GM19467 (cell line): ENCODE measurements around the gene FAM72D.
"Not testable (repeated sequence)": the region's sequence is repeated elsewhere in the genome, so short reads cannot be mapped to it uniquely, and the experiment has no call there.

Experiments
- ATAC-seq: cut with Tn5 transposase; IDR thresholded peaks from one replicate; pipeline ENCODE4 v1.9.1; 2021; ENCODE audit warnings: mild to moderate bottlenecking, moderate library complexity; ENCODE audit not compliant: unreplicated experiment

Gene FAM72D

DNA sequence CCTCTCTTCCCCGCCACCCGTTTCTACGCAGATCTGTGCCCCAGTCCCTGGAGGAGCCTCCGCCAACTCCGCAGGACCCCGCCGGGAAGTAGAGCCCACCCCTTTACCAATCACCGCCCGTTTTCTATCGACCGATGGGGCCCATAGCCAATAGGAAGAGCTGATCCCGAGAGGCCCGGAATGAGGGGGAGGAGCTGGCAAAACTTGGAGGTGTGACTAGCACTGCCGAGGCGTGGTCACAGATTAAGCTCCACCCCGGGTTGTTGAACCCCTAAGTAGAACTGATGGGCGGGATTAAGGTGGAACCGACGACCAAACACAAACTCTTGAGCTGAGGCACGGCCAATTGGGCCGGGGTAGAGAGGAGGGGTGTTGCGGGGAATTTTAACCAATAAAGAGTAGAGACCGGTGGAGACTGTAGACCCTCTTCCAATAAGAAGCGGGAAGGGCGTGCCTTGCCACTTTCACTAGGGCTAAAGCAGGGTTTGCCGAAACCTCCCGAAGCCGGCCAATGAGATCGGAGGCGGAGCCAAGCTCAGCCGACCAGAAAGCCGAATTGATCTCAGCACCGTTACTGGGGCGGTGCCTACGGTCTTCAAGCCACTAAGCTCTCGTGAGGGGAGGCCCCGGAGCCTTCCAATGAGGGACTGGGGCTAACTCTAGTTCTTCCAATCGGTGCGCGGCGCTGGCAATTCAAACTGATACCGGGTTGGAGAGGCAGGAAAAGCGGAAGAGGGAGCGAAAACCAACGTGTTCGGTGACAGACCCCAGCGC, at the start of gene FAM72D, which contains the start of gene SRGAP2B:
Gene FAM72D (plus strand): TSS at position 691 of the 774 bp plus-strand sequence. CDS start 874 bp downstream, outside the sequence.
Gene SRGAP2B (minus strand): TSS at position 45 of the 774 bp plus-strand sequence. CDS start 2,427 bp downstream, outside the sequence.
- peak; percentile 82 for ATAC-seq

DNA sequence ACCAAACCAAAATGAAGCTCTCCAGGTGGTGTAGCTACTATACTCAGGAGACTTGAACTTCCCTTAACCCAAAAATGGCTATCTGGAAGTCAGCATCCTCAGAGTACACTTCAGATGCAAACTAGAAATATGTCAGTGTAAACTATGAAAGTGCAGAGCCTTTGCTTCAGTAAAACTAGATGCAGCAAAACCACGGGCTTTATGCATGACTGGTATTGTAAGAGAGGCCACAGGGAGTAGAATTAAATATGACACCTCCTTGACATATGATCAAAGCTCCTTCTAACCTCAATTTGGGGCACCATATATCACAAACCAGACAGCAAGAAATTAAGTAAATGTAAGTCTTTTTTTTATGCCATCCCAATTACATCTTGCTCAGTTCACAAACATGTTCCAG, 48.2 kb upstream of the FAM72D start:
- not testable (repeated sequence) for ATAC-seq

DNA sequence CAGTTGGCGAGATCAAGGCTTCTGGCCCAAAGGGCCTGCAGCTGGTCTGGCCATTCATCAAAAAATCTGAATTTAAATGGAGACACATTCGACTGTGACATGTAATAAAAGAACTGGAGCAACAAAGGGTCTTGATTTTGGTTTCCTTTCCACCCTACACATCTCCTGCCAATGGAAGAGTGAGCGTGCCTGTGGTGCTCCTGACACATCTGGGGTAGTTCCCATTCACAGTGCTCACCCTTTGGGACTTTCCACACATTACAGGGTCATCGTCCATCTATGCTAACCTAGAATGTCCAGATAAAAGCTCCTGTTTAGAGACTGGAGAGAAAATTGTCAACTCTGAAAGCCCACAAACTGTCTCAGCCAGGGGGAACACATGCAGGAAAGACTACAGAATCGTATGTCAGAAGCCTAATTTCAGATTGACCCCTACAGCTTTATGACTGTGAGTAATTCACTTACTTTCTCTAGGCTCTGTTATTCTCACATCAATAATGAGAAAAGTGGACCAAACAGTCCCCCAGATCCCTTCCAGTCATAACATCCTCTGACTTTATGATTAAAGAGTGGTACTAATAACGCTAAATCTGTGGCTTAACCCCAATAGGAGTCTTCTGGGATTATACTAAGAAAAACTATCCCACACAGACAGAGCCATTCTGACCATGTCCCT, 47.5 kb upstream of the FAM72D start:
- ATAC-seq: not testable (repeated sequence)

DNA sequence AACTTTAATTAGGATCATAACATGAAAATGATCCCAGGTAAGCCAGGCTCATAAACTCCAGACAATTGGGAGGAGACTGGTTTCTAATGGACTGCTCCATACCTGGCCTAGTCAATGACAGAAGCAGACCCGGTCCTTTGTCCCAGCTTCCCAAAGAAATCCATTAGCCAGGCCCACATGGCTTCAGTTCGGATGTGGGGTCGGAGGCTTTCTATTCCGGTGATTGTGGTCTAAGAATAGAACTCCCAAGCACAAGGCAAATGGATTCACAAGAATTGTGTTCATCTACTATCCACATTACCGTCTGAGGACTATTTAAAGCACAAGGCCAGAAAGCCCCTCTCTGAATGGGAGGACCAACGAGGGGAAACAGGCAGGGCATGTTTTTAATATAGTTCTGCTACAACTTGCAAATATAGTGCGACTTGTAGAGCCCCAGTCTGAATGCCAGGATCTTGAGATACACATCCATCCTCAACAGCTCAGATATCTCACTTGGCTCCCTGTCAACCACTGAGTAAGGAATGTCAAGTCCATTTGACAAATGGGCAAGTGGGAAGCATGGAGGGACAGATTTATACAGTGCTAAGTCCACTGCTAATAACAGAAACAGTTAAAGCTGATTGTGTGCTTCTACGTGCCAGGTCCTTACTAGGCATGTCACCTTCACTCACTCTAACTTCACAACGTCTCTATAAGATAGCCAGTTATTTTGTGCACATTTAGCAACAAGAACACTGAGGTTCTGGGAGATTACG, 43.6 kb upstream of the FAM72D start:
- ATAC-seq: not testable (repeated sequence)

DNA sequence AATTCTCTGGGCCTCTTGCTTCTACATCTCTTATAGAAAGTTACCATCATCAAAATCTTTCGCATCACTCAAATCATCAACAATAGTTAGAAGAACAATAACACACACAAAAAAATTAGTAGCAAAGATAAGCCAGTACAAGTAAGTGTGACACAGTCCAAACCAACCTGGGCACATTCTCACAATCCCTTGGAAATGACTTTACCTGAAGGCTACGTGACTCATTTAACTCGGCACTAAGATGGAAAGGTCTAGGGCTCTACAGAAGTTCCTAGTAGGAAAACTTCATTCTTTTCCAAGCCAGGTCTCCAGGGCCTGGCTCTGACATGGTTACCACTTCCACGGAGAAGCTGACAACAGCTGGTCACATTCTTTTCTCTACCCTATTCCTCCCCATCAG, 42.3 kb upstream of the FAM72D start:
- ATAC-seq: not testable (repeated sequence)

DNA sequence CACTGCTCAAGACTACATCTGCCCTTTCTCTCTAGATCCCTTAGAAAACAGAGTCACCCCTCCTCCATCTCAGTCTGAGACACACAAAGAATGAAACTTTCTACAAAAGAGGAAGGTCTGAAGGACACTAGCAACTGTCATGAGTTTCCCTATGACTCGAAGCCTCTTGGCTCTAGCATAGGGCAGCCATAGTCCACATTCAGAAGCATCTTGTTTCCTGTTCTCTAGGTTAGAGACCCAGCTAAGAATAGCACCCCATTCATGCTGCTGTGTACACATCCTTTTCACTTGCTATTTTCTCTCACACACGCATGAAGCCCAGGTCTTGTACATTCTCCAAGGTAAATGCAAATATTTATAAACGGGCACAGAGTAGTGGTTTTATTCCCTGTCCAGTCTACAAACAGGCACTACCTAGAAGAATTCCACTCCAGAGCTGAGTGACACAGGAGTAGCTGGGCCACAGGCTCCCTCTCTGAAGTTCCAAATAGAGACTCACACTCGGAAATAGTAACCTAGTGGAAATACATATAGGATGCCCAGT, 40.5 kb upstream of the FAM72D start:
- ATAC-seq: peak; percentile 98

DNA sequence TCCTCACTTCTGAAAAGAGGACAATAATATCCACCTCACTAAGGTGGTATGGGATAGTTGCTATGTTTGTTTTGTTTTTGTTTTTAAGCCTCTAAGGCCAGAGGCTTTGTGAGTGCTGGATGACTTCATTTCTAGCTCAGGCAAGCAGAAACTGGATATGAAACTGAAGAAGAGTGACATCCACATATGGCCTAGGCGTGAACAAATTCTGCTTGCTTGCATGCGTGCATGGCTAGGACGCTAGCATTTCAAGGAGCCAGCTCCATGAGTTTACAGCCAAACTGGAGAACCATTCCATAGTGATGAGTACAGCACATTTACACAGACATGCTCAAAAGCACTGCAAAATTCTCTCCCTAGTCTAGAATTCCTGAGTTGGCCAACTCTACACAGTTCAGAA, 37.6 kb upstream of the FAM72D start:
- ATAC-seq: not testable (repeated sequence)

DNA sequence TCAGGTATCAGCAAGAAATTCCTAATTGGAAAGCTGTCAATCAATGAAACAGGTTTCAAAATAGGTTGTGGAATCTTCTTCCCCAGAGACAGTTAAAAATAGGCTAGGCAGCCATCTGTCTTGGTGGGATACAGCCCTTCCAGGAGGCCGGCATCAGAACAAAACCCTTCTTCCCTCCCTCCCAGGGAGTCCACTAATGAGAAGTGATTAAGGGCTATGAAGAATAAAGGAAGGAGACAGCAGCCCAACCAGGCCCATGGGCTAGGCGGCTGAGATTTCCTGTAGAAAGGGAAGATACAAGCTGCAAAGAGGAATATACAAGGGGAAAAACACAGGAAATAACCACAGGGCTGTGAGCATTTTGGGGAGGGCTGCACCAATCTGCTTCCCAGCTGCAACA, 32.5 kb upstream of the FAM72D start:
- not testable (repeated sequence) for ATAC-seq

DNA sequence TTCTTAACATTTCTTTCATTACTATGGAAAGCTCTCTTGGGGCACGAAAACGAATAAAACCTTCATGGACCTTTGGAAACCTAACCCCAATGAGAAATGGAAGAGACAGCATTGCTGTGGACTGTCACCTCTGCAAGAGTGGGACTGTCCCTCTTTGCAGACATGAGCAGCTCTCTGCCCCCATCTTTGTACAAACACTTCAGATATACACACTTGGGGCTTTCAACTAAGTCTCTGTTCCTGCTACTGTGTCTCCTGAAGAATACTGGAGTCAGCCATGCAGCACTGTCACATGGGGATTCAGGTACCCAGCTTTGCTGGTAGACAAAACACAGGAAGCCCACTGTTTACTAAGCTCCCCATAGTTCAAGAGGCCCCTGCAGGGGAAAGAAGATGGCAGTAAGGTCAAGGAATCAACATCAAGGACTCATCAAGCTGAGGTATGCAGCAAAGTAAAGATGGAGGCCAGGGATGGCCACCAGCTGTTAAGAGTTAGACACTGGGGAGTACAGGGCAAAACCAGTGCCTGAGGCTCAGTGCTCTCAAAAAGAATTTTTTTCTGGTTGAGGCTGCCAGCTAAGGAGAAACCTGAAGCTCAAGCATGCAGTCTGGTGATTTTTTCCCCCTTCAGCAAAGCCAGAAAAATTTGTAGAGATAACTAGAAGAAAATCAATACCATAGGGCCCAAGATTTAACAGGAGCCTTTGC, 31.7 kb upstream of the FAM72D start:
- ATAC-seq: not testable (repeated sequence)

DNA sequence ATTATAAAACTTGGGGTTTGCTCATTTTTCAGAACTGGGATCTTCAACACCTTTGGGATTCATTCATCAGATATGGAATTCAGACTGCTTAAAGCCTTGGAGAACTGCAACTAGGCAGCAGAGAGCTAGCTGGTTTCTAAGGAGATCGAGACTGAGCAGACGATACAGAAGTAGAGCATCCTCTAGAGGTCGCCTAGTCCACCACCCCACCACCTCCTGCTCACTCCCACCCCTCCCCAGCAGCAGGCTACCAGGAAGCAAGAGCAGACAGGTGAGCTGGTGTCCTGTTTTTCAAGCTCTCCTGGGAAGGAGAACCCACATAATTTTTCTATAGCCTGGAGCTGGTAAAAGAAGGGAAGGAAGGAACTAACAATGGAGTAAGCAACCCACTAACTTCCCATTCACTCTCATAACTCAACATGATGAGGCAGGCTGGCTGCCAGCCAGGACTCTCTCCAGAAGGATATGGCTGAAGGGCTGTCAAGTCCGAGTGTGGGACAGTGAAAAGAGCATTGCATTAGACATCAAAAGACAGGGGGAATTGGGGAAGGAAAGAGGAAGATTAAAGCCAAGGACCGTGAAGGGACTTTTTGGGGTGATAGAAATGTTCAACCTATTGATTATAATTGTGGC, 30.5 kb upstream of the FAM72D start:
- peak; percentile 63 for ATAC-seq

DNA sequence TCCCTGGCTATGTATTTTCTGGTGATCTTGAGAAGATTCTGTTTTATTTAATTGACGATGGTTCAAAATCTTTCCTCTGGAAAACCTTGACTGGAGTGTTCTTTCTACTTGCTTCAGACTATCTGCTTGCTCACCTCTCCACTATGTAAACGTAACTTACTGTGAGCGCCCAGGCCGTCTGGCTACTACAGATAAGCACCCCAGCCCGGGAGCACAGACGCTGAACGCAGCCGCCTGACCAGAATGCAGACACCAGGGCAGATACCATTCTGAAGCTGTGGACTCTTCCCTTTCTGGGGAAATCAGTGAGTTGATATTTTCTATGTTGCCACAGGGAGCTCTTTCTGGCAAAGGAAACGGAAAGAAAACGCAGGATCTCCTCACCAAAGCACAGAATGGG, 29.3 kb upstream of the FAM72D start:
- not testable (repeated sequence) for ATAC-seq

DNA sequence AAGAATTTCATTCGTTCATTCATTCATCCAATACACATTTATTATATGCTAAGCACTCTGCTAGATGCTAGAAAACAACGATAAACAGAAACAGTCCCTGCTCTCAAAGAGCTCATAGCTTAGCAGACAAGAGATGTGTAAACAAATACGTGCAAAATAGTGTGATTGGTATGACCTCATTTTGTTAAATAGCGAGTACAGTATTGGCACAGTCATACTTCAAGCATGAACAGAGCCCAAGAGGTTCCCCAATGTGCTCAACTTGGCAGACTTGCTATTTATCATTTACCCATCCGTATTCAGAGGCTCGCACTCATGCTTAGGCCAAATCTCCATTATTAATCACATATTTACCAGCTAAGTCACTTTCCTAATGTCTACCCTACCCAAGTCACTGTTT, 24.2 kb upstream of the FAM72D start:
- ATAC-seq: not testable (repeated sequence)

DNA sequence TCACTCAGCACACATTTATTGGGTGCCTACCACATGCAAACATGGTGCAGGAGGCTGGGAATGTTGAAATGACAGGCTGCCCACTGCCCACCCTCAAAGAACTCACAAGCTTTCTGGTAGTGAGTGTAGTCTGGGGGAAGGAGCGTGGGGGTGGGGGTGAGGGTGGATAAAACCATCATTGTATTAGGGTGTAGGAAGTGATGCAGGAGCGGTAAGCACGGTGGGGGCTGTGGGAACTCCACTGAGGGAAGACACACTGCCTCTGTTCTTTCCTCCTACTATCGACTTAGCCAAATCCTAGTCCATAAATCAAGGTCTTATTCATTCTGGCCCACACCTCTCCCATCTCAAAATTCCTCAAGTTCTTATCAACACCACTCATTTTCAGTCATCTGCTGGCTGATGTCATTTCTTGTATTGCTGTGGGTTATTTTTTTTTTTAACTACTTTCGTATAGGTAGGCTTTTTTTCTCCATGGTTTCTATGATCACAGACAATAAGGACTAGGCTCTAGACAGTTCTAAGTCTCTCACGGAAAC, 21.7 kb upstream of the FAM72D start:
- not testable (repeated sequence) for ATAC-seq

DNA sequence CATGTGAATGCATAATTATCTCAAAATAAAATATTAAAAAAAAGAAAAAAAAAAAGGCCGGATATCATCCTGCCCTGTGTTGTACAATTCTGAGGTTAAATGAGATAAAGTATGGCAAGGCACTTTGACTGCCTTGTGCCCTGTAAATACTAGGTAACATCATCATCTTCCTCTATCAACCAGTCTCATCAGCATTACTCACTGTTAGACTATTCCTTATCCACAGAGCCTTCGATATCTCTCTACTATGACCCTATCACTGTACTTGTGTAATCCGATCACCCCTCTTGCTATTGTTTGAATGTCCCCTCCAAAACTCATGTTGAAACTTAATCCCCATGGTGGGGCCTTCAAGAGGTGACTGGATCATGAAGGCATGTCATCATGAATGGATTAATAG, 18.9 kb upstream of the FAM72D start:
- not testable (repeated sequence) for ATAC-seq

DNA sequence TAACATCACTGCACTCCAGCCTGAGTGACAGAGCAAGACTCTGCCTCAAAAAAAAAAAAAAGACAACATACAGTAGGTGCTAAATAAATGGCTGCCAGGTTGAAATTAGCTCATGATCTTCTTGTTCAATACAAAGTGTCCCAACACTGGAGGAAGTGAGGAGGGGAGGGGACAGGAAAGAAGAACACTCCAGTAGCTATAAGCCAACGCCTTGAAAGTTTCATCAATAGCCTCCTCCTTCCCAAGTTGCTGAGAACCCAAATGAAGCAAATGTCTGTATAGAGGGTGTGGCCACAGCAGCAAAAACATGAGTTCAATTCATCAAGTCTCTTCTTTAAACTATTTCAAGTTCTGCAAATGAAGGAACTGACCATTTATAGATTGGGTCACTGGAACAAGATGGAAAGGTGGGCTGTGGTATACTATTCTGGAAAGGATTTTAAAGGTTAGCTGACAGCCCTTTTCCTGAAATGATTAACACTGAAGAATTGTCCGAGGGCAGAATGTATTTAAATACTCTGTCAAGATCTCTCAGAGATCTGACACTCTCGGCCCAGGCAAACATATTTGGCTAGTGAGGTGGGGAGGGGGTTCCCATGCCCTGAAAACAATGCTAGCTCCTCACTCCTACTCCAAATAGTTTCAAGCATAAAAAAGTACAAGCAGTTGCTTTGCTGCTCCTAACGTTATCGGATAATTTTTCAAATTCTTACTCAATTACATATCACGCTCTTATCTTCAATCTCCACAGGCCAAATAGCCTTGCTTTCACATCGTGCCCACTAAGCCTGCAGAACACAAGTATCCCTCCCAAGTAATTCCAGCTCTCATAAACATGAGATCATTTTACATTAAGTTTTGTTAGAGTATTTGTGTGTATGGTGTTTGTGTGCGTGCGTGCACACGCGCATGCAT, 17.6 kb upstream of the FAM72D start:
- not testable (repeated sequence) for ATAC-seq

DNA sequence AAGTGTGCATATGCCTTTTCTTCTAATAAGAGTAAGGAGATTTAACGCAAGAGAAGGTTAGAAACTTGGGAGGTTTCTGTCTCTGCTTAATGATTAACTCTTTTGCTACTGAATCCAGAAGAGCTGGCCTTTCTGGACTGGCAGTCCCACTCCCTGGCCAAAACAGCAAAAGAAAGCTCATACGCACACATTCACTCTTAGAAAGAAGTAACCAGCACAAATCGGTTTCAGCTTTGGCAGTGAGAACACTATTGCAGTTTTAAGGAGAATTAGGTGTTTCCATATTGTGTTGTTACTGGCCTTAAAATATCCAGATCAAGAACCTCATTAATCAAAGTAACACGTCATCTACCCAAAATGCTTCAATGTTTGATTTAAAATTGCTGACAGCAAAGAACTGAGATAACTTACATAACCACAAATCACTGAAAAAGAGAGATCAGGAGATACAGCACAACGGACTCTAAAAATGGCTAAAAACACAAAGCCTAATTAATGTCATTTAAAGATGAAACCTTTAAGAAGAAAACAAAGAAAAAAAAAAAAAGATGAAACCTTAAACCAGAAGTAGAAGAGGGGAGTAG, 16.9 kb upstream of the FAM72D start:
- ATAC-seq: not testable (repeated sequence)

DNA sequence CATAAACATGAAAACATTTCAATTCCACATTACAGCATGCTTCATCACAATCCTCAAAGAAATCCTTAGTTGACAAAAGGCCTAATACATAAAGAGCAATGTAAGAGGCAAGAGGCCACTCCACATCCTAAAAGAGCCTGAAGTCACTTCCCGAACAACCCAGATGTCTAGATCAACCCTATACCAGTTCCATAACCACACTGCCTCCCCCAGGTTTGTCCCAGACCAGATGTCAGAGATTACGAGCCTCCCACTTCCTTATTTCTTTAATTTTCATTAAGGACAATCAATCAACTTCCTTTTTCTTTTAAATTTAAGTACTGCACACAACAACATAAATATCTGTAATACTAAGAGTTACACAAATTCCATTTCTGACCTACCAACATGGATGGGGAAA, 16.0 kb upstream of the FAM72D start:
- not testable (repeated sequence) for ATAC-seq

DNA sequence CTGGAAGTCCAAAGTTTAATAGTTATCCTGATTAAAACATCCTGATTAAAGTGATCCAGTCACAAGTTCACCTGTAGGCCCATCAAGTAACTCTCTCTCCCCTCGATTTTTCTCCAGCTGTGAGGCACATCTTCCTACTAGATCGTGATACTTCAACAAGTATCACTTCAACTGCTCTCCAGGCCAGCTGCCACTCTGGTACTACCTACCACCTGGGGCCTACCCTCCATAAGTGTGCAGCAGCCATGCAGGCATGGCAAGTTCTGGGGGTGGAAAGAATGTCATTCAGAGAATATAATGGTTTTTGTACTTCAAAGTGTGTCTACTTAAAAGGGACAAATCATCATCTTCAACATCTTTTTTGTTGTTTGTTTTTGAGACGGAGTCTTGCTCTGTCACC, 15.6 kb upstream of the FAM72D start:
- ATAC-seq: not testable (repeated sequence)
